NCI-H345 treated with DMSO at 0.1 percent for 48 hours (cell line): ENCODE measurements around the gene SLC49A4.

Source experiments
- DNase-seq: peaks from one replicate; lab custom pipeline; 2025; ENCODE audit not compliant: unreplicated experiment; lab: John Stamatoyannopoulos, UW

Gene SLC49A4

DNA sequence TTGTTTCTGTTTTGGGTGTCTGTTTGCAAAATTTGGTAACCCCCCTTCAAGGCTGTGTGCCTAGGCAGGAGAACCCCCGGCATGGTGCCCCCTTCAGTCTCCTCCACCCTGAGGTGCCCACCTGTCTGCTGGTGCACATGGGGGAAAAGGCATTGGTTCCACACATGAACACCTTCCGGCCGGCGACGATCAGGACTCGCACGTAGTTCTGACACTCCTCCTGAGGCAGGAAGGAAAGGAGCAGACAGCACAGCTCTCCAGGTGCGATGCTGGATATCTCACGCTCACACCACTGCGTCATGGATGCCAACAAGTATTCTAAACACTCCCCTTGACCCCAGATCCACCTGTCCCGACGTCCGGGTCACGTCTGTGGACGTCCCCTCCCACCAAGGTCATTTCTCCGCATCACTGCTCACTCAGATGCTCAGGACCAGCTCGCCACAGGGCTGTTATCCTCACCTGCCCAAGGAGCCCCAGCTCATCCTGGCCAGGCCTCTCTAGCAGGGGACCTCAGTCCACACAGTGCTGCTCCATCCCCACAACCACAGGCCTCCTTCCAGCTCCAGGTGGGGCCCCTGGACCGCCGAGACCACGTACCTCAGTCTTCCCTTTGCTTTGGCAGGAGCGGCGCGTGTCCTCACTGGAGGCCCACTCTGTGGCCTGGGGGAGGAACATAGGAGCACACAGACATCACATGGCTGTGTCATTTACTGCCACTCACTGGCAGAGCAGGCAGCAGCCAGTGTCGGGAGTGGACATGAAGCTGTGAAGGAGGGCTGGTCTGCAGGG is 133.7 kb downstream of the SLC49A4 start:
- DNase-seq, result no peak

DNA sequence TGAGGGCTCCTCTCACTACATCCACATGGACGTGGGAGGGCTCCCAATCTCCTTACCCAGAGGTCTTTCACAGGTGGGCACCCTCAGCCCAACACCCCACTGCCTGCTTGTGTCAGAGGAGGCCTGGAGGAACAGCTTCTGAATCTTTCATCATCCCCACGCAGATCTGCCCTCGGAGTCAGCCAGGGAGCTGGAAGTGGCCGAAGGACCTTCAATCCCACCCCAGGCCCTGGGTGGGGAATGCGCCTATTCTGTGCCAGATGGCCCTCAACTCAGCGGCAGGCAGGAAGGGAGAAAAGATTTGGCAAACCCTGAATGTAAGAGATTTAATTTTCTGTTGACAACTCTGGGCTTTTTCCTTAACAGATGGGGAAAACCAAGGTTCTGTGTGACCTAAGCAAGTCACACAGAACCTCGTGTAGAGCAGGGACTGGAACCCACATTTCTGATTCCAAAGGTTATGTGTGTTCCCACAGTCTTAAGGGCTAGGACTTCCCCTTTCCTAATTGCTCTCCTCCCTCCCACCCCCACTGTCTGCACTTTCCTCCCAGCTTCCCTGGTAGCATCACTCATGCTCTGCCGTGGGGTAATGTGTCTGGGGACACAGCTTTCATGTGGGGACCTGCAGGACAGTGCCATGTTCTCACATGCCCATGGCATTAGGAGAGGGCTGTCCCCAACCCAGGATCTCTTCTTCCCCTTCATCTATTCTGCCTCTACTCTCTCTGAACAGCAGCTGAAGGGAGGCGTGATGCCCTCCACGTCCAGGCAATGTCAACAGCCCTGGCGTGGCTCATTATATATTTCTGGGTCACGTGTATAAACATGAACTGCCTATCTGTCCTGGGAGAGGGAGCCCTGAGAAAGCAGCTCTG is 134.6 kb downstream of the SLC49A4 start:
- no peak for DNase-seq

DNA sequence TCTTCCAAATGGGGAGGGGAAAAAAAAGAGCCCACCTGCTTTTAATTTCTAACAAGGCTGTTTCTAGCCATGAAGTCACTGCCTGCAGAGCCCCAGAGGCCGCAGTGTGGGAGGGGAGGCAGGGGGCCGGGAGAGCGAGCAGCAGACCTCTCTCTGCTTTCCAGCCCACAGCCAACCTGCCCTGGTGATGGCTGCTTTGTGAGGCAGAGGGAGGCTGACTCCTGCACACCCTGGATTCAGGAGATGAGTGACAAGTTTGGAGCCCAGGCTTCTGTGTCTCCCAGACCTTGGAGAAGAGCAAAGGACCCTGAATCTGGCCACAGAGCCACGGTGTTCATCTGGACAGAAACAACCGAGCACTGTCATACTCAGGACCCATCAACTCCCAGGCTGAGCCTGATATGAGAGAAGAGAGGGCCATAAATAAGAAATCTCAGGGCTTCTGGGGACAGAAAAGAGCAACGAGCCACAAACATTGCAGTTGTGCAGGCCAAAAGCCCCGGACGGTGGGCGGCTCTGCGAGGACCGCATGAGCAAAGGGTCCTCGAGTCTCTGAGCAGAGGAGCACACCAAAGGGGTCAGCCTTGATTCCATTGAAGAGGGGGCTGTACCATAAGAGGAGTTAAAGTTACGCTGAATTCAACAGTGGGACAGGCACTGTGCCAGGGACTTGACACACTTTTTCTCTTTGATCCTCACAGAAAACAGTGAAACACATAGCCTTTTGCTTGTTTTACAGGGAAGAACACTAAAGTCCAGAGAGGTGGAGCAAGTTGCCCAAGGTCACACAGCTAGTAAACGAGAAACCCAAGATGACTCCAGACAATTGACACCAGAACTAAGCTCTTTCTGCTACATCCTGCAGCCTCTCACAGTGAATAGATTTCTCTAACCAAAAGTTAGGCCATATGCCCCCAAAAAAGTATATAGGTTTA is 135.5 kb downstream of the SLC49A4 start:
- DNase-seq, result no peak
